Measurements from ENCODE around the gene POLR2J. TPM values are rescaled to one million over a fixed set of nuclear protein-coding genes. Genes with fewer than 3 reads are reported as not detected.

The POLR2J gene
- total and polyA plus RNA-seq, 10 of the 15 experiments (the other 5 are each of a cell fraction or from before 2014, with no cell fraction given): 16.4 to 119 (median 77.4) TPM

Small RNAs within 50 kb of the gene (microRNA-seq; reads per million reads assigned to microRNA genes)
- gene MIR4467 (1.7 reads per million), gene MIR5090 (2.8 reads per million, percentile 13 among the genes with 10 or more reads in this experiment)

Other genes with a start within 250 kb of the POLR2J start
Only the 7 nearest of the 14 such genes appear.
- 26.4 and 27.8 TPM in 2 replicates for gene PRKRIP1, start 82.6 kb downstream of the POLR2J start, total RNA-seq (2014; rRNA removed)
- 21.0 and 21.2 TPM in 2 replicates for gene PRKRIP1, start 82.6 kb downstream of the POLR2J start, total RNA-seq (2014; rRNA removed; fragmentation: Illumina TruSeq; extraction: Trizol)
- 25.1 and 32.4 TPM in 2 replicates for gene PRKRIP1, start 82.6 kb downstream of the POLR2J start, total RNA-seq (2021)
- gene PRKRIP1, start 82.6 kb downstream of the POLR2J start, polyA plus RNA-seq (2011; rRNA removed): 21.3 and 23.3 TPM in 2 replicates
- gene PRKRIP1, start 82.6 kb downstream of the POLR2J start, polyA plus RNA-seq (2014; fragmentation: Illumina TruSeq; extraction: Trizol): 12.7 and 17.7 TPM in 2 replicates
- 10 to 100 TPM; 17.0 to 18.3 TPM for gene PRKRIP1, start 82.6 kb downstream of the POLR2J start, polyA plus RNA-seq (2014; fragmentation: Nextera tagmentation; extraction: Ambion mirVana)
- gene PRKRIP1, start 82.6 kb downstream of the POLR2J start, polyA plus RNA-seq (2014; rRNA removed): 38.3 and 43.9 TPM in 2 replicates
- 10 to 100 TPM; 31.6 to 38.4 TPM for gene PRKRIP1, start 82.6 kb downstream of the POLR2J start, polyA plus RNA-seq (2016; fragmentation: Nextera tagmentation; extraction: Ambion mirVana)
- gene ORAI2, start 45.3 kb downstream of the POLR2J start, total RNA-seq (2014; rRNA removed): 47.4 and 57.8 TPM in 2 replicates
- 18.8 and 19.7 TPM in 2 replicates for gene ORAI2, start 45.3 kb downstream of the POLR2J start, total RNA-seq (2014; rRNA removed; fragmentation: Illumina TruSeq; extraction: Trizol)
- gene ORAI2, start 45.3 kb downstream of the POLR2J start, total RNA-seq (2021): 76.0 and 76.2 TPM in 2 replicates
- gene ORAI2, start 45.3 kb downstream of the POLR2J start, polyA plus RNA-seq (2011; rRNA removed): 19.8 and 35.9 TPM in 2 replicates
- 6.7 and 18.0 TPM in 2 replicates for gene ORAI2, start 45.3 kb downstream of the POLR2J start, polyA plus RNA-seq (2014; fragmentation: Illumina TruSeq; extraction: Trizol)
- 1 to 10 TPM; 5.8 to 8.0 TPM for gene ORAI2, start 45.3 kb downstream of the POLR2J start, polyA plus RNA-seq (2014; fragmentation: Nextera tagmentation; extraction: Ambion mirVana)
- gene ORAI2, start 45.3 kb downstream of the POLR2J start, polyA plus RNA-seq (2014; rRNA removed): 72.6 and 75.6 TPM in 2 replicates
- 100 to 1,000 TPM in 1 of 2 experiments, 10 to 100 TPM in 1; 85.0 to 111 TPM for gene ORAI2, start 45.3 kb downstream of the POLR2J start, polyA plus RNA-seq (2016; fragmentation: Nextera tagmentation; extraction: Ambion mirVana)
- 14.6 and 16.9 TPM in 2 replicates for gene ALKBH4, start 14.1 kb downstream of the POLR2J start, total RNA-seq (2014; rRNA removed)
- gene ALKBH4, start 14.1 kb downstream of the POLR2J start, total RNA-seq (2014; rRNA removed; fragmentation: Illumina TruSeq; extraction: Trizol): 5.6 and 6.1 TPM in 2 replicates
- gene ALKBH4, start 14.1 kb downstream of the POLR2J start, total RNA-seq (2021): 11.9 and 14.8 TPM in 2 replicates
- gene ALKBH4, start 14.1 kb downstream of the POLR2J start, polyA plus RNA-seq (2011; rRNA removed): 2.2 and 4.7 TPM in 2 replicates
- gene ALKBH4, start 14.1 kb downstream of the POLR2J start, polyA plus RNA-seq (2014; fragmentation: Illumina TruSeq; extraction: Trizol): 3.1 and 4.4 TPM in 2 replicates
- 1 to 10 TPM; 4.1 to 9.1 TPM for gene ALKBH4, start 14.1 kb downstream of the POLR2J start, polyA plus RNA-seq (2014; fragmentation: Nextera tagmentation; extraction: Ambion mirVana)
- 14.8 and 16.4 TPM in 2 replicates for gene ALKBH4, start 14.1 kb downstream of the POLR2J start, polyA plus RNA-seq (2014; rRNA removed)
- gene ALKBH4, start 14.1 kb downstream of the POLR2J start, polyA plus RNA-seq (2016; fragmentation: Nextera tagmentation; extraction: Ambion mirVana): 10 to 100 TPM; 13.6 to 15.7 TPM
- gene LRWD1, start 13.9 kb downstream of the POLR2J start, total RNA-seq (2014; rRNA removed): 22.1 and 26.3 TPM in 2 replicates
- 21.5 and 26.0 TPM in 2 replicates for gene LRWD1, start 13.9 kb downstream of the POLR2J start, total RNA-seq (2014; rRNA removed; fragmentation: Illumina TruSeq; extraction: Trizol)
- 52.3 and 53.3 TPM in 2 replicates for gene LRWD1, start 13.9 kb downstream of the POLR2J start, total RNA-seq (2021)
- gene LRWD1, start 13.9 kb downstream of the POLR2J start, polyA plus RNA-seq (2011; rRNA removed): 10.3 and 22.4 TPM in 2 replicates
- gene LRWD1, start 13.9 kb downstream of the POLR2J start, polyA plus RNA-seq (2014; fragmentation: Illumina TruSeq; extraction: Trizol): 6.1 and 18.2 TPM in 2 replicates
- 1 to 10 TPM in 1 of 2 experiments, under 1 TPM in 1; 0.40 to 2.0 TPM for gene LRWD1, start 13.9 kb downstream of the POLR2J start, polyA plus RNA-seq (2014; fragmentation: Nextera tagmentation; extraction: Ambion mirVana)
- gene LRWD1, start 13.9 kb downstream of the POLR2J start, polyA plus RNA-seq (2014; rRNA removed): 64.4 and 72.4 TPM in 2 replicates
- 10 to 100 TPM; 54.8 to 57.1 TPM for gene LRWD1, start 13.9 kb downstream of the POLR2J start, polyA plus RNA-seq (2016; fragmentation: Nextera tagmentation; extraction: Ambion mirVana)
- 8.1 and 12.1 TPM in 2 replicates for gene RASA4B, start 38.9 kb upstream of the POLR2J start, total RNA-seq (2014; rRNA removed)
- 5.4 and 5.8 TPM in 2 replicates for gene RASA4B, start 38.9 kb upstream of the POLR2J start, total RNA-seq (2014; rRNA removed; fragmentation: Illumina TruSeq; extraction: Trizol)
- gene RASA4B, start 38.9 kb upstream of the POLR2J start, total RNA-seq (2021): 12.7 and 14.8 TPM in 2 replicates
- 2.7 and 5.2 TPM in 2 replicates for gene RASA4B, start 38.9 kb upstream of the POLR2J start, polyA plus RNA-seq (2011; rRNA removed)
- gene RASA4B, start 38.9 kb upstream of the POLR2J start, polyA plus RNA-seq (2014; fragmentation: Illumina TruSeq; extraction: Trizol): 0.73 and 6.2 TPM in 2 replicates
- under 1 TPM; 0.10 to 0.31 TPM for gene RASA4B, start 38.9 kb upstream of the POLR2J start, polyA plus RNA-seq (2014; fragmentation: Nextera tagmentation; extraction: Ambion mirVana)
- 16.4 and 18.8 TPM in 2 replicates for gene RASA4B, start 38.9 kb upstream of the POLR2J start, polyA plus RNA-seq (2014; rRNA removed)
- 1 to 10 TPM; 6.5 TPM for gene RASA4B, start 38.9 kb upstream of the POLR2J start, polyA plus RNA-seq (2016; fragmentation: Nextera tagmentation; extraction: Ambion mirVana)
- gene UPK3BL2, start 64.8 kb upstream of the POLR2J start, total RNA-seq (2014; rRNA removed): 6.2 and 9.9 TPM in 2 replicates
- gene UPK3BL2, start 64.8 kb upstream of the POLR2J start, total RNA-seq (2014; rRNA removed; fragmentation: Illumina TruSeq; extraction: Trizol): 7.1 and 8.2 TPM in 2 replicates
- 11.8 and 16.2 TPM in 2 replicates for gene UPK3BL2, start 64.8 kb upstream of the POLR2J start, total RNA-seq (2021)
- 3.3 and 7.6 TPM in 2 replicates for gene UPK3BL2, start 64.8 kb upstream of the POLR2J start, polyA plus RNA-seq (2011; rRNA removed)
- 0.51 and 6.1 TPM in 2 replicates for gene UPK3BL2, start 64.8 kb upstream of the POLR2J start, polyA plus RNA-seq (2014; fragmentation: Illumina TruSeq; extraction: Trizol)
- under 1 TPM in 1 of 2 experiments, not detected in 1; 0.18 TPM for gene UPK3BL2, start 64.8 kb upstream of the POLR2J start, polyA plus RNA-seq (2014; fragmentation: Nextera tagmentation; extraction: Ambion mirVana)
- gene UPK3BL2, start 64.8 kb upstream of the POLR2J start, polyA plus RNA-seq (2014; rRNA removed): 25.7 and 30.1 TPM in 2 replicates
- 10 to 100 TPM; 10.4 to 10.7 TPM for gene UPK3BL2, start 64.8 kb upstream of the POLR2J start, polyA plus RNA-seq (2016; fragmentation: Nextera tagmentation; extraction: Ambion mirVana)
- not detected in 2 replicates for gene SPDYE2, start 72.3 kb upstream of the POLR2J start, total RNA-seq (2014; rRNA removed)
- not detected in 2 replicates for gene SPDYE2, start 72.3 kb upstream of the POLR2J start, total RNA-seq (2014; rRNA removed; fragmentation: Illumina TruSeq; extraction: Trizol)
- gene SPDYE2, start 72.3 kb upstream of the POLR2J start, total RNA-seq (2021): not detected in 2 replicates
- gene SPDYE2, start 72.3 kb upstream of the POLR2J start, polyA plus RNA-seq (2011; rRNA removed): not detected in 2 replicates
- not detected in 2 replicates for gene SPDYE2, start 72.3 kb upstream of the POLR2J start, polyA plus RNA-seq (2014; fragmentation: Illumina TruSeq; extraction: Trizol)
- under 1 TPM; 0.16 to 0.19 TPM for gene SPDYE2, start 72.3 kb upstream of the POLR2J start, polyA plus RNA-seq (2014; fragmentation: Nextera tagmentation; extraction: Ambion mirVana)
- gene SPDYE2, start 72.3 kb upstream of the POLR2J start, polyA plus RNA-seq (2014; rRNA removed): not detected in 2 replicates
- 1 to 10 TPM; 4.4 to 6.4 TPM for gene SPDYE2, start 72.3 kb upstream of the POLR2J start, polyA plus RNA-seq (2016; fragmentation: Nextera tagmentation; extraction: Ambion mirVana)